Adrenal gland (tissue), 12 donors: ENCODE data around the gene RTN3. TPM values are rescaled to one million over a fixed set of nuclear protein-coding genes. Genes with fewer than 3 reads are reported as not detected.

Source experiments
- DNase-seq, 7 donors: peaks; one replicate each; pipeline ENCODE4 v3.0.0-alpha.2; 2019 to 2020
- H3K27ac ChIP-seq, 5 donors: fragments of 200-600 bp; sonication (generic) in 4 of 5; 1 replicate in 3 of 5; 2 replicates in 2 of 5; pipeline versions ENCODE4 v1.5.1 to v1.8.0; 2016 to 2020; ENCODE audit warnings: mild to moderate bottlenecking in 1 of 5
- H3K27me3 ChIP-seq: fragments of 200-600 bp; 2 replicates; pipeline ENCODE4 v1.8.0; 2021
- H3K36me3 ChIP-seq, 2 donors: fragments of 200-600 bp; replicated peaks in 1 of 2; 1 replicate in 1 of 2; 2 replicates in 1 of 2; pipeline versions ENCODE4 v1.5.1 to v1.8.0; 2018 to 2022
- H3K4me1 ChIP-seq, 2 donors: fragments of 200-600 bp; replicated peaks in 1 of 2; 1 replicate in 1 of 2; 2 replicates in 1 of 2; pipeline versions ENCODE4 v1.5.1 to v1.8.0; 2018 to 2021
- H3K4me3 ChIP-seq, 4 donors: fragments of 200-600 bp; sonication (generic) in 3 of 4; one replicate each; pipeline ENCODE4 v1.5.1; 2016 to 2018
- H3K9me3 ChIP-seq, 3 donors: fragments of 200-600 bp; sonication (generic) in 1 of 3; replicated peaks in 1 of 3; 1 replicate in 2 of 3; 2 replicates in 1 of 3; pipeline versions ENCODE4 v1.5.1 to v1.8.0; 2016 to 2021
- CTCF ChIP-seq, 6 experiments: fragments of 450-650 bp in 4 of 6; fragments of 200-600 bp in 2 of 6; sonication (generic) in 1 of 6; IDR thresholded peaks; 1 replicate in 5 of 6; 2 replicates in 1 of 6; pipeline versions ENCODE4 v1.5.1 to v1.8.0; 2016 to 2021; ENCODE audit warnings: antibody characterized with exemption in 6 of 6, mild to moderate bottlenecking in 2 of 6, moderate library complexity in 1 of 6
- POLR2A ChIP-seq, 2 donors: fragments of 450-650 bp; IDR thresholded peaks; one replicate each; pipeline ENCODE4 v1.6.1; 2017; ENCODE audit warnings: antibody characterized with exemption in 2 of 2, mild to moderate bottlenecking in 2 of 2, moderate library complexity in 1 of 2
- WGBS, 4 donors: extraction: QIAGEN DNeasy Blood & Tissue Kit in 2 of 4; methylation state at CpG; one replicate each; pipeline versions ENCODE4 v1.1.5 to v1.1.7; 2013 to 2017; 5-methylcytosine and 5-hydroxymethylcytosine counted together
- intact Hi-C, 2 donors: fragments of 100-400 bp; cut with DNase I; formaldehyde crosslinking; loops; one replicate each; pipeline versions ENCODE4 v1.14.1 to v1.15.0; 2022 to 2023
- polyA plus RNA-seq, 3 donors: library from polyadenylated mRNA; stranded (reverse); fragments of 200-250 nt in 2 of 3; fragments of 350-450 nt in 1 of 3; fragmentation: Illumina TruSeq in 1 of 3; extraction: RNeasy Lipid Tissue Mini Kit (QIAGEN cat#74804) in 1 of 3; gene quantifications; one replicate each; pipeline ENCODE4 v1.2.3, GENCODE V29; 2013 to 2014
- total RNA-seq, 9 donors: library from RNA; depleted of rRNA in 4 of 9; stranded (reverse); fragments of >200 nt in 4 of 9; fragments of 120-200 nt in 1 of 9; fragmentation: NEBNext Ultra II Directional in 1 of 9; extraction: Animal tissue kit (Norgen Biotek cat#: 25700) in 1 of 9; gene quantifications; one replicate each; pipeline versions ENCODE4 v1.1.0 to v1.2.4, GENCODE V29; 2013 to 2023
- donor health status: healthy with polysubstance abuse.
- donor health status: Bipolar disorder and iron deficiency.
- donor health status: DM: yes; HTN: yes; CAD: no.
- donor health status: DM: no; HTN: no; CAD: no.
- donor health status: DM: no; HTN: no; CAD: no.
- donor health status: DM: yes; HTN: yes; CAD: no.

The RTN3 gene
- total and polyA plus RNA-seq, 12 donors = 42.5 to 174 (median 95.3) TPM

- WGBS, 4 donors = 84 to 90% (median 86%) methylated on average over 4 of the region's 4 CpGs
- TF ChIP-seq POLR2A (IDR thresholded peaks at IDR 0.05) (no peak), CTCF (IDR thresholded peaks at IDR 0.05) (no peak)
- intact Hi-C loops = no loop called here
Observed at GRCh38 chr11:63749624-63750023, 68.3 kb downstream of the RTN3 start.

GRCh38 chr11:63756919-63757761 lies 75.8 kb downstream of the RTN3 start:
- peaks cover 0 to 34% of the 10 kb centered on the region in 2 donors for H3K36me3 ChIP-seq
- no peaks in the 10 kb centered on the region for H3K9me3 ChIP-seq
- H3K27me3 ChIP-seq = no peaks in the 10 kb centered on the region
- DNase-seq = no peak
- no peak overlapping the region for H3K27ac ChIP-seq
- peaks cover 1 to 3% of the 10 kb centered on the region in 2 donors for H3K4me1 ChIP-seq
- no peak overlapping the region for H3K4me3 ChIP-seq
- TF ChIP-seq POLR2A (IDR thresholded peaks at IDR 0.05) = no peak
- TF ChIP-seq CTCF (IDR thresholded peaks at IDR 0.05) = no peak
- 91 to 94% (median 92%) methylated on average over 5 of the region's 5 CpGs for WGBS, 4 donors
- intact Hi-C loops = no loop called here

More at GRCh38 chr11:63749624-63750023, 68.3 kb downstream of the RTN3 start:
- H3K27me3 ChIP-seq = no peaks in the 10 kb centered on the region
- H3K9me3 ChIP-seq = no peaks in the 10 kb centered on the region
- no peaks in the 10 kb centered on the region for H3K4me1 ChIP-seq
- DNase-seq = no peak
- no peak overlapping the region for H3K4me3 ChIP-seq
- H3K27ac ChIP-seq = no peak overlapping the region
- peaks cover 0 to 28% of the 10 kb centered on the region in 2 donors for H3K36me3 ChIP-seq

- TF ChIP-seq CTCF (IDR thresholded peaks at IDR 0.05) (no peak), POLR2A (IDR thresholded peaks at IDR 0.05) (no peak)
- no peaks in the 10 kb centered on the region for H3K27me3 ChIP-seq
- H3K4me1 ChIP-seq = peaks cover 28 to 30% of the 10 kb centered on the region in 2 donors
- no peak overlapping the region for H3K27ac ChIP-seq
- no peak overlapping the region for H3K4me3 ChIP-seq
- intact Hi-C loops = loop anchor here in 1 of 2 donors (10.0 kb wide), 1 partner anchor 184 kb away; no protein-coding TSS in a partner anchor
- H3K9me3 ChIP-seq = no peaks in the 10 kb centered on the region
- peaks cover 0 to 27% of the 10 kb centered on the region in 2 donors for H3K36me3 ChIP-seq
- 83 to 92% (median 86%) methylated on average over 5 of the region's 5 CpGs for WGBS, 4 donors
- DNase-seq = no peak
Observed at GRCh38 chr11:63760487-63761079, 79.3 kb downstream of the RTN3 start.

GRCh38 chr11:63761188-63761587 lies 79.9 kb downstream of the RTN3 start:
- H3K36me3 ChIP-seq = peaks cover 0 to 25% of the 10 kb centered on the region in 2 donors
- H3K4me3 ChIP-seq = no peak overlapping the region
- no peaks in the 10 kb centered on the region for H3K27me3 ChIP-seq
- H3K4me1 ChIP-seq = peaks cover 28 to 30% of the 10 kb centered on the region in 2 donors
- intact Hi-C loops = loop anchor here in 1 of 2 donors (10.0 kb wide), 1 partner anchor 184 kb away; no protein-coding TSS in a partner anchor
- no peak overlapping the region for H3K27ac ChIP-seq
- no peaks in the 10 kb centered on the region for H3K9me3 ChIP-seq
- no peak for DNase-seq
- TF ChIP-seq CTCF (IDR thresholded peaks at IDR 0.05) = no peak
- TF ChIP-seq POLR2A (IDR thresholded peaks at IDR 0.05) = no peak
- WGBS, 4 donors = 84 to 89% (median 87%) methylated on average over 7 to 10 of the region's 10 CpGs
